Stimulated activated naive B cell treated with anti-CD40 and anti-IgM and Interleukin-4, amounts not matched to agents 10 μg/mL and 1 μg/mL and 100 μg/mL, for 72 hours (primary cell): ENCODE data around the gene RASGRP1.
"Not testable (repeated sequence)": the region's sequence is repeated elsewhere in the genome, so short reads cannot be mapped to it uniquely, and the experiment has no call there.

ENCODE experiments used
- ATAC-seq, 2 donors: fragments of 150-1000 bp; cut with Tn5 transposase; replicated peaks; 2 replicates each; pipeline ENCODE4 v1.10.0; 2021; ENCODE audit warnings: moderate library complexity in 1 of 2
- DNase-seq: peaks from one replicate; pipeline ENCODE4 v3.0.0; 2021
- H3K27ac Mint-ChIP-seq: one replicate; pipeline ENCODE4 v1.8.0; 2022; ENCODE audit warnings: mild to moderate bottlenecking, mixed read lengths
- H3K27me3 Mint-ChIP-seq, 2 donors: one replicate each; pipeline ENCODE4 v1.8.0; 2022; ENCODE audit warnings: mixed read lengths in 2 of 2
- H3K36me3 Mint-ChIP-seq, 2 donors: one replicate each; pipeline ENCODE4 v1.8.0; 2022; ENCODE audit warnings: mixed read lengths in 2 of 2, mild to moderate bottlenecking in 1 of 2
- H3K4me1 Mint-ChIP-seq, 2 donors: one replicate each; pipeline ENCODE4 v1.8.0; 2022; ENCODE audit warnings: mixed read lengths in 2 of 2, mild to moderate bottlenecking in 1 of 2
- H3K4me3 Mint-ChIP-seq, 2 donors: one replicate each; pipeline ENCODE4 v1.8.0; 2022; ENCODE audit warnings: mild to moderate bottlenecking in 2 of 2, mixed read lengths in 2 of 2, moderate library complexity in 1 of 2
- H3K9me3 Mint-ChIP-seq, 2 donors: one replicate each; pipeline ENCODE4 v1.8.0; 2022; ENCODE audit warnings: mixed read lengths in 2 of 2, mild to moderate bottlenecking in 1 of 2

The RASGRP1 gene

DNA sequence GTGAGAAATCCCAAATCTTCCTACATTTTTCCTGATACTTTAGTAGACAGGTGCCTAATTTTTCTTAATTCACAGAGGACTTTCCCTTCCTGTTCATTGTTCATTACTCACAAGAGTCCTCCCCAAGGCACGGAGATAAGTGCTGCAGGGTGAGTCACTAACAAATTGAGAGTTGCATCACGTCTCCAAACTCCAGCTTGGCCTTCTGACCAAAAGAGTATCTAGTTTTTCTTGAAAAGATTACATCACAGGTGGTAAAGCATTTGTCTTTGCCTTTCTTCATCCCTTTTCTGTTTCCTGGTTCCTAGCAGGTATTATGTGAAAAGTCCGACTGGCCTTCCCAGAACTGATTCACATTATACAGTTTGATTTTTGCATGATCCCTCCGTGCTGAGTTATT is 24.9 kb upstream of the RASGRP1 start:
- Mint-ChIP-seq H3K4me1 (peaks cover 6 to 13% of the 10 kb centered on the region in 2 donors), H3K4me3 (no peak overlapping the region), H3K27ac (no peak overlapping the region), H3K27me3 (no peaks in the 10 kb centered on the region), H3K9me3 (peaks cover 4 to 5% of the 10 kb centered on the region in 2 donors), H3K36me3 (peaks cover 0 to 2% of the 10 kb centered on the region in 2 donors)
- DNase-seq = no peak
- no peak for ATAC-seq

- H3K4me3 Mint-ChIP-seq = no peak overlapping the region
- H3K4me1 Mint-ChIP-seq = peaks cover 6 to 13% of the 10 kb centered on the region in 2 donors
- H3K27me3 Mint-ChIP-seq = no peaks in the 10 kb centered on the region
- H3K36me3 Mint-ChIP-seq = peaks cover 0 to 3% of the 10 kb centered on the region in 2 donors
- no peak overlapping the region for H3K27ac Mint-ChIP-seq
- H3K9me3 Mint-ChIP-seq = peaks cover 4 to 5% of the 10 kb centered on the region in 2 donors
- ATAC-seq (no peak), DNase-seq (no peak)
These were observed 24.1 kb upstream of the RASGRP1 start for GRCh38 chr15:38588672-38589071.

GRCh38 chr15:38587214-38587613 is 22.6 kb upstream of the RASGRP1 start:
- Mint-ChIP-seq H3K27ac (peak overlapping the region; percentile 25), H3K9me3 (peaks cover 5% of the 10 kb centered on the region in 2 donors), H3K36me3 (peaks cover 0 to 3% of the 10 kb centered on the region in 2 donors), H3K27me3 (no peaks in the 10 kb centered on the region), H3K4me1 (peaks cover 6 to 13% of the 10 kb centered on the region in 2 donors), H3K4me3 (no peak overlapping the region)
- no peak for DNase-seq
- ATAC-seq = peak; percentile 46 to 59

- not testable (repeated sequence) for H3K36me3 Mint-ChIP-seq, H3K27ac Mint-ChIP-seq, DNase-seq, H3K9me3 Mint-ChIP-seq, H3K4me3 Mint-ChIP-seq, H3K27me3 Mint-ChIP-seq, ATAC-seq
- H3K4me1 Mint-ChIP-seq = peaks cover 6 to 13% of the 10 kb centered on the region in 2 donors
These were observed 21.4 kb upstream of the RASGRP1 start for GRCh38 chr15:38586005-38586404.

DNA sequence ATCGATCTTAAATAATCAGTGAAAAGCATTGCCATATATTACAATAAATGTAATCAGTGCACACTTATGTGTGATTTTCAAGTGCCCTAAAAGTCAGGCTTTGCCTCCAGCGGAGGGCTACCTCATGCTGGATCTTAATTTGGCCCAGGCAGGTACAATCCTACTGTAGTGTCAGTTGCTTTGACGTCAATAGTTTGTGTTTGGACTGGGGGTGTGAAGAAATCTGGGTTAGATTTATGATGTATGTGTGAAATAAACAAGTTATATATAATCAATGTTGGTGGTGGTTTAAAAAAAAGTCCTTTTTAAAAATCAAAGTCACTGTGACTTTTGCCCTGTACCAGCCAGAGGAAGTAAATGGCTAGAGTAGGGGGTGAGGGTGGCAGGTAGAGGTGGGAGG is 14.0 kb upstream of the RASGRP1 start:
- no peak overlapping the region for H3K4me3 Mint-ChIP-seq
- peaks cover 0 to 12% of the 10 kb centered on the region in 2 donors for H3K27me3 Mint-ChIP-seq
- DNase-seq (no peak), ATAC-seq (no peak)
- H3K9me3 Mint-ChIP-seq = peaks cover 0 to 2% of the 10 kb centered on the region in 2 donors
- no peak overlapping the region for H3K27ac Mint-ChIP-seq
- no peaks in the 10 kb centered on the region for H3K4me1 Mint-ChIP-seq
- no peaks in the 10 kb centered on the region for H3K36me3 Mint-ChIP-seq

GRCh38 chr15:38577424-38577987 is 12.9 kb upstream of the RASGRP1 start:
- peaks cover 0 to 12% of the 10 kb centered on the region in 2 donors for H3K27me3 Mint-ChIP-seq
- H3K36me3 Mint-ChIP-seq = no peaks in the 10 kb centered on the region
- ATAC-seq (no peak), DNase-seq (no peak)
- H3K4me1 Mint-ChIP-seq = no peaks in the 10 kb centered on the region
- no peak overlapping the region for H3K4me3 Mint-ChIP-seq
- H3K9me3 Mint-ChIP-seq = no peaks in the 10 kb centered on the region
- H3K27ac Mint-ChIP-seq = no peak overlapping the region

GRCh38 chr15:38576837-38577236 is 12.2 kb upstream of the RASGRP1 start:
- no peak for DNase-seq
- Mint-ChIP-seq H3K27me3 (peaks cover 0 to 12% of the 10 kb centered on the region in 2 donors), H3K27ac (no peak overlapping the region), H3K9me3 (no peaks in the 10 kb centered on the region), H3K4me3 (no peak overlapping the region), H3K36me3 (no peaks in the 10 kb centered on the region), H3K4me1 (no peaks in the 10 kb centered on the region)
- no peak for ATAC-seq

DNA sequence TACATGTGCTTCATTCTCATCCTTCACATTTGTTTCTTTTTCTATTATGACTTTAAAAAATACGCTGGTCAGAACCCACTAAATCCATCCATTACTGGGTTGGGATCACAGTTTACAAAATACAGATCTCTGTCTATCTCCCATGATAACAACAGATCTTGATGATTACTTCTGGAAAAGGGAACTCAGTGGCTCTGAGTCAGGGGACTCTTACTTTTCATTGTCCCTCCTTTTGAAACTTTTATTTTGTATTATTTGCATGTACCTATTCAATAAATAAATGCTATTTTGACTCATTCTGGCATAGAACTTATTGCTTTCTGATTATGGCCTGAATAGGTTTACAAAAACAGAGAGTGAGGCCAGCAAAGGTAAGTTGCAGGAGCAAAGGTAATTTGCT is 11.6 kb upstream of the RASGRP1 start:
- Mint-ChIP-seq H3K4me1 (no peaks in the 10 kb centered on the region), H3K36me3 (no peaks in the 10 kb centered on the region), H3K27me3 (peaks cover 0 to 12% of the 10 kb centered on the region in 2 donors), H3K9me3 (peaks cover 0 to under 1% of the 10 kb centered on the region in 2 donors), H3K27ac (no peak overlapping the region), H3K4me3 (no peak overlapping the region)
- ATAC-seq (no peak), DNase-seq (no peak)

DNA sequence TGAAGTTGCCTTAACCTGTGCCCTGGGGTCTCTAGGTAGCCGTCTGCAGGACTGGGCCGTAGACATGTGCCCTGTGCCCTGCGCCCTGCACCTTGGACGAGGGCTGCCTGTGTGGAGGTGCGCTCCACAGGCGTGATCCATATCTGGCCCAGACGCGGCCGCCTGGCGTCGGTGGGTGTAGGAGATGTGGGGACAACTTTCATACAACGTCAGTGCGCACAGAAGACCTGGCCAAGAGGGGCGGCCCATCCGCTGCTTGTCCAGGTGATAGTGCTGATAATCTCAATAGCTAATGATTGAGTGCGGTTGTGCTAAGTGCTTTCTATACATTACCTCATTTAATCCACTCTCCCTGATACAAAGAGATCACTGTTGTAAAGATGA is 665 bp upstream of the RASGRP1 start:
- Mint-ChIP-seq H3K4me3 (peak overlapping the region; percentile 93 to 95), H3K27ac (peak overlapping the region; percentile 86), H3K9me3 (peaks cover 0 to 2% of the 10 kb centered on the region in 2 donors), H3K27me3 (no peaks in the 10 kb centered on the region), H3K36me3 (peaks cover 0 to 3% of the 10 kb centered on the region in 2 donors), H3K4me1 (peaks cover 29 to 49% of the 10 kb centered on the region in 2 donors)
- DNase-seq (no peak), ATAC-seq (no peak)

DNA sequence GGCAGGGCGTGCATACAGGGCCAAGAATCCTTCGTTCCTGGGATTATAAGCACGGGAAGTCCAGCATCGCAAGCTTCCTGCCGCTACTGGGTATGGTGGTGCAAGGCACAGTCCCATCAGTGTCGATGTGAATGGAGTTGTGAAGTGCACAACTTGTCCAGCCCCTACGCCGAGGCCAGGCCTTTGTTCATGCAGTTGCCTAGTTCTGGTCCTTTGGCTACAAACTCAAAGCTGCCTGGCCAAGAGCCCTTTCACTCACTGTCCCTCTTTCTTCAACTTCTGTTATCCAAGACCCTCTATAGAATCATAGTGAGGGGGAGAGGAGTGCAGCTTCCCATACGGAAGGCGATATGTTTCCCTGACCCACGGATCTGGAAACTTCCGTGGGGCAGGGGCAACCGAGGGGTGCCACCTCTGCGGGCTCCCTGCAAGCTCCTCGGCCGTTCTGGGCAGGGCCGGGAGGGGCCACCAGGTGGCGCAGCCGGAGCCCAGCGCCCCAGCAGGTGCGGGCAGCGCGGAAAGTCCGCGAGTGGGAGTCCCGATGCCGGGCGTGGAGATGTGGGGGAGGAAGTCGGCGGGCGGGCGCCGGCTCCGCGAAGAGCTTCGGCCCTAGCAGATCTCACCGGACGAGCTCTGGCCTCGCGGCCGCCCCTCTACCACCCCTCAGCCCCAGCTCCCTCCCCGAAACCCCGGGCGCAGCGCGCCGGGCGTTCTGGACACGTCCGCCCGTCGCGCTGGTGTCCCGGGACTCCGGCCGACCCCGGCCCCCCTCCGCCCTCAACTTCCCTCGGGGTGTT is 693 bp downstream of the RASGRP1 start:
- peaks cover 0 to 2% of the 10 kb centered on the region in 2 donors for H3K9me3 Mint-ChIP-seq
- peaks cover 24 to 52% of the 10 kb centered on the region in 2 donors for H3K4me1 Mint-ChIP-seq
- peak; percentile 78 for DNase-seq
- no peaks in the 10 kb centered on the region for H3K27me3 Mint-ChIP-seq
- H3K27ac Mint-ChIP-seq = peak overlapping the region; percentile 86
- peak overlapping the region; percentile 93 to 95 for H3K4me3 Mint-ChIP-seq
- H3K36me3 Mint-ChIP-seq = peaks cover 9 to 10% of the 10 kb centered on the region in 2 donors
- peak; percentile 87 to 89 for ATAC-seq

DNA sequence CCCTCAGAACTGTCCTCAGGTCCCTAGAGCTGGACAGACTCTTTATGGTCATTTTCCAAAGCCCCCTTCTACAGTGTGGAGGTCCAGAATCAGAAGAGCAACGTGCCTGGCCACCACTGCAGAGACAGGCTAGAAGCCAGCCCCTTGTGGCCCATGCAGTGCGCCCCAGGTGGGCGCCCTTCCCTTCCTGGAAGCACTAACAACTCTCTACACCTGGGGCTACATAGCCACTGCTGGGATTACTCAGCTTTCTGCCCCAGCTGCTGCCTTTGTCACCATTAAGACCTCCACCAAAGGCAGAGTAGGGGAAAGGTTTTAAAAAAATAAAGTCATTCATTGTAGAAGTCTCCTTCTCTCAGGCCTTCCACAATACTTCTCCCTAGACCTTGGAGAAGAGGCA is 2.3 kb downstream of the RASGRP1 start:
- ATAC-seq (no peak), DNase-seq (no peak)
- peaks cover 30 to 69% of the 10 kb centered on the region in 2 donors for H3K4me1 Mint-ChIP-seq
- H3K36me3 Mint-ChIP-seq = peaks cover 20 to 23% of the 10 kb centered on the region in 2 donors
- H3K4me3 Mint-ChIP-seq = no peak overlapping the region
- no peaks in the 10 kb centered on the region for H3K27me3 Mint-ChIP-seq
- H3K9me3 Mint-ChIP-seq = no peaks in the 10 kb centered on the region
- H3K27ac Mint-ChIP-seq = no peak overlapping the region

- peaks cover 31 to 80% of the 10 kb centered on the region in 2 donors for H3K4me1 Mint-ChIP-seq
- peak overlapping the region; percentile 47 for H3K27ac Mint-ChIP-seq
- ATAC-seq (no peak), DNase-seq (no peak)
- H3K36me3 Mint-ChIP-seq = peaks cover 28 to 30% of the 10 kb centered on the region in 2 donors
- H3K27me3 Mint-ChIP-seq = no peaks in the 10 kb centered on the region
- no peaks in the 10 kb centered on the region for H3K9me3 Mint-ChIP-seq
- no peak overlapping the region for H3K4me3 Mint-ChIP-seq
These were observed 4.1 kb downstream of the RASGRP1 start for GRCh38 chr15:38560456-38560926.

GRCh38 chr15:38559636-38560307 is 4.8 kb downstream of the RASGRP1 start:
- ATAC-seq (no peak), DNase-seq (no peak)
- H3K4me3 Mint-ChIP-seq = no peak overlapping the region
- peaks cover 29 to 83% of the 10 kb centered on the region in 2 donors for H3K4me1 Mint-ChIP-seq
- peaks cover 30 to 32% of the 10 kb centered on the region in 2 donors for H3K36me3 Mint-ChIP-seq
- H3K9me3 Mint-ChIP-seq = no peaks in the 10 kb centered on the region
- peak overlapping the region; percentile 47 for H3K27ac Mint-ChIP-seq
- no peaks in the 10 kb centered on the region for H3K27me3 Mint-ChIP-seq

GRCh38 chr15:38559131-38559530 is 5.5 kb downstream of the RASGRP1 start:
- ATAC-seq (no peak), DNase-seq (no peak)
- H3K4me1 Mint-ChIP-seq = peaks cover 29 to 87% of the 10 kb centered on the region in 2 donors
- no peak overlapping the region for H3K27ac Mint-ChIP-seq
- peaks cover 30 to 32% of the 10 kb centered on the region in 2 donors for H3K36me3 Mint-ChIP-seq
- H3K9me3 Mint-ChIP-seq = no peaks in the 10 kb centered on the region
- H3K4me3 Mint-ChIP-seq = no peak overlapping the region
- no peaks in the 10 kb centered on the region for H3K27me3 Mint-ChIP-seq
